ENCODE data around the gene ADNP. TPM values are rescaled to one million over a fixed set of nuclear protein-coding genes. Genes with fewer than 3 reads are reported as not detected.

ADNP gene
- total RNA-seq, 2 donors from 2014 or later, result 62.3 to 72.2 TPM

DNA sequence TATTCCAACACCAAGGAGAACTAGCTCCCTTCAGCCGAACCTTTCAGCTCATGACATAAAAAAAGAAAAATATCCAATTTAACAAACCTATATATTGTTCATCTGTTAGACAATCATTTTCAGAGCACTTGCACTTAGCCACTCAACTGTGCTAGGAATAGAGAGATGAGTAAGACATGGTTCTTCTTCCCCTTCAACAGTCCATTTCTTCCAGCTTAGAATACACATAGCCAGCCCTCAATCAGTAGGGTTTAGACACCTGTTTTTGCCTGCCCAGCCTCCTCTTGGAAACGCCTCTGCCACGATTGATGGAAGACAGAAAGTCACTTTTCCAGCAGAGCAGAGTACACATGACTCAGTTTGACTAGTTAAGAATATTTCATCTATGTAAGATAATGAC lies 21.8 kb downstream of the ADNP start:
- DNase-seq (no peak), ATAC-seq (replicated peaks in 1 of 2) (no peak)
- H3K36me3 Mint-ChIP-seq (ENCODE audit: insufficient read depth in 2 of 2), result peaks cover 0 to 22% of the 10 kb centered on the region in 2 donors
- H3K4me3 Mint-ChIP-seq, result no peak overlapping the region
- H3K4me1 Mint-ChIP-seq (ENCODE audit: low read depth), result peaks cover 55% of the 10 kb centered on the region
- H3K27ac Mint-ChIP-seq, result peak overlapping the region; percentile 17
- no peaks in the 10 kb centered on the region for H3K27me3 Mint-ChIP-seq (ENCODE audit: low read depth)
- H3K9me3 Mint-ChIP-seq, result no peaks in the 10 kb centered on the region

DNA sequence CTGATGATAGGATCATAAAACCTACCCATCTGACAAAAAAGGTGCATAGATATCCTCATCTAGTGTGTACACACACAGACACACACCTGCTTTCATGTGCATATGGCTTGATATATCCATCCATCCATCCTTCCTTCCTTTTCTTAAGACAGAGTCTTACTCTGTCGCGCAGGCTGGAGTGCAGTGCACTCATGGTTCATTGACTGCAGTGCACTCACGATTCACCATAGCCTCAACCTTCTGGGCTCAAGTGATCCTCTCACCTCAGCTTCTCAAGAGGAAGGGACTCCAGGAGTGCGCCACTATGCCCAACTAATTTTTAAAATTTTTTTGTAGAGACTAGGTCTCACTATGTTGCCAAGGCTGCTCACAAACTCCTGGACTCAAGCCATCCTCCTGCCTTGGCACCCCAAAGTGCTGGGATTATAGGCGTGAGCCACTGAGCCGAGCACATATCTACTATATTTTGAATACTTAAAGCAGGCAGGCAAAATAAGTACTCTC lies 27.1 kb downstream of the ADNP start:
- Mint-ChIP-seq H3K9me3 (no peaks in the 10 kb centered on the region), H3K36me3 (ENCODE audit: insufficient read depth in 2 of 2) (peaks cover 3 to 27% of the 10 kb centered on the region in 2 donors), H3K4me1 (ENCODE audit: low read depth) (peaks cover 18% of the 10 kb centered on the region), H3K27me3 (ENCODE audit: low read depth) (no peaks in the 10 kb centered on the region), H3K4me3 (no peak overlapping the region), H3K27ac (peak overlapping the region; percentile 60)
- DNase-seq (no peak), ATAC-seq (replicated peaks in 1 of 2) (no peak)

DNA sequence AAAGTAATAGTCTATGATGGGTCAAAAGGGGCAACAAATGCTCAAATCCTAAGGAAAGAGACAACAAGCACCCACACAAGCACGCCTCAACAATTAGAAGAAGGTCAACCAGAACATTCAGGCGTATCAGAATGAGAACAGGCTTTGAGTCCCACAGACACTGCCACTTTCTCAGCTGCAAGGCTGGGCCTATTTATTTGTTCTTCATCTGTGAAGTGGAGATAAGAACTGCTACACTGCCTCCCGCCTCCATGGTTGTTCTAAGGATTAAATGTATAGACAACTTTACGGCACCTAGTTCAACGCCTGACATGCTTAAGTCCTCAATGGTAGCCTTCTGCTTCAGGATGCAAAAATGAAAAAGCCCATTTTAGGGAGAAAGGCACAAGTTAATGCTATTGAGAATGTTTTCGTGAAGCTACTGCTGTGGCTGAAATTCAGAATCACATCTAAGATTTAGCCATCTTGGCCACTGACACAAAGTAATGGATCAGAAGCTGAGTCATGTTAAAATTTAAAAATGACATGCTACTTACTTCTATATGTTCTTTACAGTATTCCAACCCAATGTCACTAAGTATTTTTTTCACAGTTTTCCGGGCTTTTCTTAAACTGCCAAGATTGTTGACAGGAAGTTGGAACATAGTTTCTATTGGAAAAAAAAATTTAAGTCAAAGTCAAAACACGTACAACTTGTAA lies 27.7 kb downstream of the ADNP start:
- no peak overlapping the region for H3K4me3 Mint-ChIP-seq
- DNase-seq (no peak), ATAC-seq (replicated peaks in 1 of 2) (no peak)
- no peaks in the 10 kb centered on the region for H3K27me3 Mint-ChIP-seq (ENCODE audit: low read depth)
- peaks cover 18% of the 10 kb centered on the region for H3K4me1 Mint-ChIP-seq (ENCODE audit: low read depth)
- H3K36me3 Mint-ChIP-seq (ENCODE audit: insufficient read depth in 2 of 2), result peaks cover 3 to 27% of the 10 kb centered on the region in 2 donors
- H3K27ac Mint-ChIP-seq, result peak overlapping the region; percentile 60
- H3K9me3 Mint-ChIP-seq, result no peaks in the 10 kb centered on the region

DNA sequence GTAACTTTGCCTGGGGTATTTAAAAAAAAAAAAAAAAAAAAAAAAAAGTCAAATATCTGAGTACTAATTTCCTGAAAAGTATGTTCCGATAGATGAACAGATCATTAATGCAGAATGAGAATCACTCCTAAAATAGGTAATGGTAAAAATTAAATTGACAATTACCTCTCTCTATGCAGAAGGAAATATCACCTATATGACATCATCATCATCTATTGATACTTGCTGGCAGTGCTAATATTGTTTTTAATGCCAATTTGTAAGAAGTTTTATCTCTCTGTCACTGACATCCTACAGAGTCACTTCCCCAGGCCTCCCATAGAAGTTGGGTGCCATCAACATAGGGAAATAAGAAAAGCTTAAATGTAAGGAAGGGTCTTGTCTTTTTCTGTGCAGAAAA lies 29.9 kb downstream of the ADNP start:
- DNase-seq, result no peak
- ATAC-seq (replicated peaks in 1 of 2), result no peak
- H3K4me1 Mint-ChIP-seq (ENCODE audit: low read depth), result peaks cover 14% of the 10 kb centered on the region
- H3K4me3 Mint-ChIP-seq, result no peak overlapping the region
- no peaks in the 10 kb centered on the region for H3K27me3 Mint-ChIP-seq (ENCODE audit: low read depth)
- H3K9me3 Mint-ChIP-seq, result no peaks in the 10 kb centered on the region
- peaks cover 8 to 25% of the 10 kb centered on the region in 2 donors for H3K36me3 Mint-ChIP-seq (ENCODE audit: insufficient read depth in 2 of 2)
- H3K27ac Mint-ChIP-seq, result peak overlapping the region; percentile 79

DNA sequence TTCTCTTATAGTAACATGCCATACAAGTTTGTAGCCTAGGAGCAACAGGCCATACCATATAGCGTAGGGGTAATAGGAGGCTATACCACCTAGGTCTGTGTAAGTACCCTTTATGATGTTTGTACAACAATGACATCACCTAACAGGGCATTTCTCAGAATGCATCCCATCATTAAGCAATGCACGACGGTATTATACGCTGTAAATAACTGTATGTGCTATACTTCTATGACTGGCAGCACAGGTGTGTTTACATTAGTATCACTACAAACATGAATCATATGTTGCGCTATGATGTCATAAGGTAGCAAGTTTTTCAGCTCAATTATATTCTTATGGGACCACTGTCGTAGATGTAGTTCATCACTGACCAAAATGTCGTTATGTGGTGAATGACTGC lies 31.0 kb downstream of the ADNP start:
- DNase-seq (no peak), ATAC-seq (replicated peaks in 1 of 2) (no peak)
- peaks cover 8 to 25% of the 10 kb centered on the region in 2 donors for H3K36me3 Mint-ChIP-seq (ENCODE audit: insufficient read depth in 2 of 2)
- H3K27ac Mint-ChIP-seq, result peak overlapping the region; percentile 72
- H3K4me3 Mint-ChIP-seq, result no peak overlapping the region
- no peaks in the 10 kb centered on the region for H3K27me3 Mint-ChIP-seq (ENCODE audit: low read depth)
- H3K9me3 Mint-ChIP-seq, result no peaks in the 10 kb centered on the region
- H3K4me1 Mint-ChIP-seq (ENCODE audit: low read depth), result peaks cover 24% of the 10 kb centered on the region

DNA sequence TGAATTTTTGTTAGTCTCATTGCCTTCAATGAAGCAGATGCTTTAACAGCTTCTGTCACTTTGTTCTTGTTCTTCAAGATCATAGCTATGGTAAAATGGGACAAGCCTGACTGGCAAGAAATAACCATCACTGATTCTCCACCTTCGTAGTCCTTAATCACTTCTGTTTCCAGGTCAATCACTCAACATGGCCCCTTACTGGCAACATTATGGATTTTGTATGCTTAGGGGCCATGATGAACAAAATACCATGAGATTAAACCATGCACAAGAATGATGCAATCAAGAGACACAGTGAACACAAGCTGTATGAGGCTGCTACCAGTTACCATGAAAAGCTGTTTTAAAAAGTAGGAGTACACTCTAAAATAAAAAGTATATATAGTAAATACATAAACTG lies 32.8 kb downstream of the ADNP start:
- ATAC-seq (replicated peaks in 1 of 2) (no peak), DNase-seq (no peak)

DNA sequence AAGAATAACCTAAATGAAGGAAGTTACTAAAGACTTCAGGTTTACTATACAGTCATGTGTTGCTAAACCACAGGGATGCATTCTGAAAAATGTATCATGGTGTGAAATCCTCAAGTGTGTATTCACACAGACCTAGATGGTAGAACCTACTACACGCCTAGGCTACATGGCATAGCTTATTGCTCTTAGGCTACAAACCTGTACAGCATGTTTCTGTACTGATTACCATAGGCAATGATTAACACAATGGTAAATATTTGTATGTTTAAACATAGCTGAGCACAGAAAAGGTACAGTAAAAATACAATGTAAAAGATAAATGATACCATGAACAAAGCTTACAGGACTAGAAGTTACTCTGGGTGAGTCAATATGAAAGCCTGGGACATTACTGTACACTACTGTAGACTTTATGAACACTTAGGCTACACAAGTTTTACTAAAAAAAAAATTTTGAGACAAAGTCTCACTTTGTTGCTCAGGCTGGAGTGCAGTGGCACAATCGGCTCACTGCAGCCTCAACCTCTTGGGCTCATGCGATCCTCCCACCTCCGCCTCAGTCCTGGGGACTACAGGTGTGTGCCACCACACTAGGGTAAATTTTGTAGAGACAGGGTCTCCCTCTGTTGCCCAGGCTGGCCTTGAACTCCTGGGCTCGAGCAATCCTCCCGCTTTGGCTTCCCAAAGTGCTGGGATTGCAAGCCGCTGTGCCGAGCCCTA lies 36.0 kb downstream of the ADNP start:
- peaks cover 16 to 37% of the 10 kb centered on the region in 2 donors for H3K36me3 Mint-ChIP-seq (ENCODE audit: insufficient read depth in 2 of 2)
- peaks cover 53% of the 10 kb centered on the region for H3K4me1 Mint-ChIP-seq (ENCODE audit: low read depth)
- H3K9me3 Mint-ChIP-seq, result no peaks in the 10 kb centered on the region
- ATAC-seq (replicated peaks in 1 of 2), result peak; percentile 75 to 77
- no peaks in the 10 kb centered on the region for H3K27me3 Mint-ChIP-seq (ENCODE audit: low read depth)
- no peak for DNase-seq
- H3K4me3 Mint-ChIP-seq, result no peak overlapping the region
- H3K27ac Mint-ChIP-seq, result no peak overlapping the region

More for the DNA sequence above, 32.8 kb downstream of the ADNP start:
- H3K4me1 Mint-ChIP-seq (ENCODE audit: low read depth), result peaks cover 28% of the 10 kb centered on the region
- H3K9me3 Mint-ChIP-seq, result no peaks in the 10 kb centered on the region
- no peak overlapping the region for H3K4me3 Mint-ChIP-seq
- peak overlapping the region; percentile 91 for H3K27ac Mint-ChIP-seq
- peaks cover 8 to 33% of the 10 kb centered on the region in 2 donors for H3K36me3 Mint-ChIP-seq (ENCODE audit: insufficient read depth in 2 of 2)
- H3K27me3 Mint-ChIP-seq (ENCODE audit: low read depth), result no peaks in the 10 kb centered on the region

DNA sequence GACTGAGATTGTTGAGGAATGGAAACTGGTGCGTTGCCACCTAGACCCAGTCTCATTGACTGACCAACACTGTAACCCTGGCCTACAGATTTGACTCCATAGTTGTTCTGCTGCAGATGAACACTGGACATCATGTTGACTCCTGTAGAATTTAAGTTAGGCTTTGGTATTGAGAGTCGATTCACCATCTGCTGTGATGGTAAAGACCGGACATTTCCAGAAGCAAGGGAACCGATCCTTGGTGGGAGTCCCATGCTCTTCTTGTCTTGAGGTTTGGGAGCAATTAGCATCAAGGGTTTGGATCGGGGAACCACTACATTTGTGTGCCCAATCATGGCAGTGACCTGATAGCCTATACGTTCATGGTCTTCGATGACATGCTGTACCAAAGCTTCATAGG lies 37.6 kb downstream of the ADNP start:
- peaks cover 53% of the 10 kb centered on the region for H3K4me1 Mint-ChIP-seq (ENCODE audit: low read depth)
- H3K9me3 Mint-ChIP-seq, result no peaks in the 10 kb centered on the region
- DNase-seq (no peak), ATAC-seq (replicated peaks in 1 of 2) (no peak)
- no peak overlapping the region for H3K27ac Mint-ChIP-seq
- H3K27me3 Mint-ChIP-seq (ENCODE audit: low read depth), result no peaks in the 10 kb centered on the region
- H3K4me3 Mint-ChIP-seq, result no peak overlapping the region
- H3K36me3 Mint-ChIP-seq (ENCODE audit: insufficient read depth in 2 of 2), result peaks cover 16 to 41% of the 10 kb centered on the region in 2 donors

DNA sequence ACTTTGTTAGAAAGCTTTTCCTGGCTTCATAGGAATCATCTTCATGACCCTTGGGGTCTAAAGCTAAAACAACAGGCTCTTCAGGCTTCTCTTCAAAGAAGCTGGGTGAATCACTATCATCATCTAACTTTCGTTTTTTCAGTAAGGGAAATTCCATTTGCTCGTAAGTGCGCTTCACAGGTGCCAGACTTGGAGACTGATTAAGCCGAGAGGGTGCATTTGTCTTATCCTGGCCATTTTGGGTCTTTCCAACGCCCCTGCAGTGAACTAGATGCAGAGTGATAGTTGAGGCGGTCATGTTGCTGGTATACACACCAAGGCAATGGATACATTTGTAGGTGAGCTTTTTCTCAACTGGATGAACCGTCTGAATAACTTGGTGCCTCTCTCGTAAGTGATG lies 38.8 kb downstream of the ADNP start:
- Mint-ChIP-seq H3K4me1 (ENCODE audit: low read depth) (peaks cover 53% of the 10 kb centered on the region), H3K27me3 (ENCODE audit: low read depth) (no peaks in the 10 kb centered on the region), H3K4me3 (peak overlapping the region in 1 of 2 donors; percentile 68), H3K9me3 (no peaks in the 10 kb centered on the region), H3K36me3 (ENCODE audit: insufficient read depth in 2 of 2) (peaks cover 13 to 35% of the 10 kb centered on the region in 2 donors), H3K27ac (peak overlapping the region; percentile 89)
- DNase-seq (no peak), ATAC-seq (replicated peaks in 1 of 2) (peak; percentile 45 to 50)

DNA sequence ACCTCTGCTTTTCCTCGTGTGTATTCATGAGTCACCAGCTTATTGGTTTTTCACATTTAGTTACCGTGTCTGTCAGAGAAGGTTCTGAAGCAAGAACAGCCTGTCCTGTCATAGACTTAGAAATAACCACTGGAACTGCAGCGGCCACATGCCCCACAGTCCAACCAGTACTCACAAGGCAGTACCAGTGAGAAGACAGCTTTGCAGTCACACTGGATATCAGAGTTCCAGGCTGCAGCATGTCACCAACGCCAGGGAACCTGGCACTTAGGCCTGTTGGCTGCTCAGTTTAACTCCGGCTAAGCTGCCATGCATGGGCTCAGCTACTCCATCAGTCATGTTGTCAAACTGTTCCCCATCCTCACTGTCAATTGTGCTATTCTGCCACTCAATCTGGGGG lies 40.1 kb downstream of the ADNP start:
- no peak overlapping the region for H3K4me3 Mint-ChIP-seq
- no peaks in the 10 kb centered on the region for H3K27me3 Mint-ChIP-seq (ENCODE audit: low read depth)
- peaks cover 11 to 32% of the 10 kb centered on the region in 2 donors for H3K36me3 Mint-ChIP-seq (ENCODE audit: insufficient read depth in 2 of 2)
- no peaks in the 10 kb centered on the region for H3K9me3 Mint-ChIP-seq
- H3K27ac Mint-ChIP-seq, result peak overlapping the region; percentile 89
- ATAC-seq (replicated peaks in 1 of 2), result peak; percentile 36 to 48
- no peak for DNase-seq
- peaks cover 47% of the 10 kb centered on the region for H3K4me1 Mint-ChIP-seq (ENCODE audit: low read depth)

DNA sequence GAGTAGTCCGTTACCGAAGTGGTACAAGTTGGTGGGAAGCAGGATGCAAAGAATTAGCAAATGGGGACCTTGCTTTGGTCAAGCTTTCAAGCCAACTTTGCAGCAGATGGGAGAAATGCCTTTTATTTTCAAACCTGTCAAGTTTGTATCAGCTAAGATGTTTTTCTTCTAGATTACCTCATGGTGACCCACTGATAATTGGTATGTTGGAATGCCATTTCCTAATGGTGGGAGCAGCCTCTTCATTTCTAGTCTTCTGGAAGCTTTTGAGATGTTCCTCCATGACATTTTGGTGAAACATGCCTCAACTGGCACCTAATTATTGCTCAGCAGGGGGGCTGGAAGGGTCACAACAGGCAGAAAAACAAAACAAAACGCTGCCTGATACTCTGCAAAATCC lies 43.7 kb downstream of the ADNP start:
- no peak overlapping the region for H3K27ac Mint-ChIP-seq
- DNase-seq (no peak), ATAC-seq (replicated peaks in 1 of 2) (no peak)
- no peaks in the 10 kb centered on the region for H3K27me3 Mint-ChIP-seq (ENCODE audit: low read depth)
- peaks cover 20% of the 10 kb centered on the region for H3K4me1 Mint-ChIP-seq (ENCODE audit: low read depth)
- peaks cover 5 to 18% of the 10 kb centered on the region in 2 donors for H3K36me3 Mint-ChIP-seq (ENCODE audit: insufficient read depth in 2 of 2)
- H3K9me3 Mint-ChIP-seq, result no peaks in the 10 kb centered on the region
- no peak overlapping the region for H3K4me3 Mint-ChIP-seq

DNA sequence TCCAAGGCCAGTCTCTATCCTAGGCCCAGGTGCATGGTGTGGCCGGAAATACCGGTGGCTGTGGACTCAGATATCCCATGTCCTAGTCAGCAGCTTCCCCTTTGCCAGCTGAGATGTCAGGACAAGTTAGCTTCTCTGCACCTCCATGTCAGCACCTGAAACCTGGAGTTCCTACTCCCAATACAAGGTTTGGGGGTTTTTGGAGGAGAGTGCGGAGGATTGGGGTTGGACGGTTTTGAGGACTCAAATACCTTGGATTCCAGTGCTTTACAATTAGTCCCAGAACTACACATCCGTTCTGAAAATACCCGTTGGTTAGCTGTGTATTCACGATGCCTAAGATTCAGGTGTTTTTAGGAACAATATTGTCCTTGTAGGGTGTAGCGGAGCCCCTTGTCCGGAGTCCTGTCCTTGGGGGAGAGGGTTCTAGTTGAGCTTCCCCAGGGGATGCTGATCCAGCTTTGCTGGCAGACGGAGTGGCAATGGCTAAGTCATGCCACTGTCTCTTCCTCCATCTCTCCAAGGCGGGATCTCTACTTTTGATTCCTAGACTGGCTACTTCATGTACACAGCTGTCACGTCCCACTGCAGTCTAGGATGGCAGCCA lies 45.0 kb downstream of the ADNP start:
- no peak overlapping the region for H3K4me3 Mint-ChIP-seq
- H3K36me3 Mint-ChIP-seq (ENCODE audit: insufficient read depth in 2 of 2), result peaks cover 0 to 9% of the 10 kb centered on the region in 2 donors
- ATAC-seq (replicated peaks in 1 of 2) (no peak), DNase-seq (no peak)
- H3K27me3 Mint-ChIP-seq (ENCODE audit: low read depth), result no peaks in the 10 kb centered on the region
- H3K27ac Mint-ChIP-seq, result no peak overlapping the region
- peaks cover 8% of the 10 kb centered on the region for H3K4me1 Mint-ChIP-seq (ENCODE audit: low read depth)
- no peaks in the 10 kb centered on the region for H3K9me3 Mint-ChIP-seq

DNA sequence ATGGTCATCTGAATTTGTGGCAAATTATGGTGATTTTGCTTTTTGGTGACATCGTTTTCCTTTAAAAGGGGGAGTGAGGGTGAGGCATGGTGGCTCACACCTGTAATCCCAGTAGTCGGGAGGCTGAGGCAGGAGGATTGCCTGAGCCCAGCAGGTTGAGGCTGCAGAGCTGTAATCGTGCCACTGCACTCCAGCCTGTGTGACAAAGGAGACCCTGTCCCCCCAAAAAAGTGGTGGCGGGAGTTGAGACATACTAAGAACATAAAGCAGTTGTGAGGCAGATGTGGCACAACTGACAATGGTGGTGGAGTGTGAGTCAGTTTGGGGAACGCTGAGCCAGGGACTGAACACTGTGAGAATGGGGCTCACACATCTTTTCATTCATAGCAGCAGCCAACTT lies 45.5 kb downstream of the ADNP start:
- Mint-ChIP-seq H3K27ac (no peak overlapping the region), H3K36me3 (ENCODE audit: insufficient read depth in 2 of 2) (peaks cover 0 to 9% of the 10 kb centered on the region in 2 donors), H3K4me1 (ENCODE audit: low read depth) (peaks cover 2% of the 10 kb centered on the region), H3K9me3 (no peaks in the 10 kb centered on the region), H3K4me3 (no peak overlapping the region), H3K27me3 (ENCODE audit: low read depth) (no peaks in the 10 kb centered on the region)
- ATAC-seq (replicated peaks in 1 of 2) (no peak), DNase-seq (no peak)
